GM21447 (cell line): Measurements from ENCODE around the gene SYCN.

Experiments used
- ATAC-seq: cut with Tn5 transposase; IDR thresholded peaks from one replicate; pipeline ENCODE4 v1.9.1; 2021; ENCODE audit not compliant: unreplicated experiment

The SYCN gene

GRCh38 chr19:39194832-39195542 lies 9.1 kb downstream of the SYCN start:
- ATAC-seq: no peak

- ATAC-seq: no peak
Measured at GRCh38 chr19:39193803-39194202, 10.3 kb downstream of the SYCN start.

DNA sequence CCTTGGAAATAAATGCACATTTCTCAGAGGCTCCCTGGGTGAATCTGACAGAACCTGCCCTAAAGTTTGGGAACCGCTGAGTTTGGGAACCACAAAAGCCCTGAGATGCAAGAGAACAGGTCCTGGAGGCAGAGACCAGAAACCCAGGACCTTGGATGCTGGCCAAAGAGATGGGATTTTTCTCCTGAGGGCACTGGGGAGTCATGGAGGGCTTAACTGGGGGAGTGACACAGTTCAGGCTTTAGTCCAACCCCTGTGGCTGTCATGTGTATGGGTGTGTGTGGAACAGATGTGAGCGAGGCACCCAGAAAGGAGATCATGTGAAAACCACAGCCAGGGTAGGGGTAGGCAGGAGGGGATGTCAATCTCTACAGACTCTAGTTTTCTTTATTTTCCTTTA lies 11.2 kb downstream of the SYCN start:
- ATAC-seq: no peak

- no peak for ATAC-seq
Measured at GRCh38 chr19:39190768-39191167, 13.3 kb downstream of the SYCN start.

- ATAC-seq: no peak
Measured at GRCh38 chr19:39188960-39189359, 15.1 kb downstream of the SYCN start.

GRCh38 chr19:39187552-39187943 lies 16.5 kb downstream of the SYCN start:
- no peak for ATAC-seq

- no peak for ATAC-seq
Measured at GRCh38 chr19:39186391-39186790, 17.7 kb downstream of the SYCN start.

- no peak for ATAC-seq
Measured at GRCh38 chr19:39183104-39183503, 21.0 kb downstream of the SYCN start.

DNA sequence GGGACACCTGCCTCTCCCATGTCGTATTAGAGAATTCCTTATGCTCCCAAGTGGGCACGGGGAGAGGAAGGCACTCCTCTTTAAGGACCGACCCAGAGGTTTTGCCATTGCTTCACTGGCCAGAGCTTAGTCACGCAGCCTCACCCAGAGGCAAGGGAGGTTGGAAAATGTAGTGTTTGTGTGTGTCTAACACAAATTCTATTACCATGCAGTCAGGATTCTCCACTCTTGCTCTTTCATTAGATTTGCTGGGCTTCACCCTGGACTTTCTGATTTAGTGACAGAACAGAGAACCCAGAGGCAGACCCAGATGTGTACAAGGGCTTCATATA lies 21.9 kb downstream of the SYCN start:
- no peak for ATAC-seq

DNA sequence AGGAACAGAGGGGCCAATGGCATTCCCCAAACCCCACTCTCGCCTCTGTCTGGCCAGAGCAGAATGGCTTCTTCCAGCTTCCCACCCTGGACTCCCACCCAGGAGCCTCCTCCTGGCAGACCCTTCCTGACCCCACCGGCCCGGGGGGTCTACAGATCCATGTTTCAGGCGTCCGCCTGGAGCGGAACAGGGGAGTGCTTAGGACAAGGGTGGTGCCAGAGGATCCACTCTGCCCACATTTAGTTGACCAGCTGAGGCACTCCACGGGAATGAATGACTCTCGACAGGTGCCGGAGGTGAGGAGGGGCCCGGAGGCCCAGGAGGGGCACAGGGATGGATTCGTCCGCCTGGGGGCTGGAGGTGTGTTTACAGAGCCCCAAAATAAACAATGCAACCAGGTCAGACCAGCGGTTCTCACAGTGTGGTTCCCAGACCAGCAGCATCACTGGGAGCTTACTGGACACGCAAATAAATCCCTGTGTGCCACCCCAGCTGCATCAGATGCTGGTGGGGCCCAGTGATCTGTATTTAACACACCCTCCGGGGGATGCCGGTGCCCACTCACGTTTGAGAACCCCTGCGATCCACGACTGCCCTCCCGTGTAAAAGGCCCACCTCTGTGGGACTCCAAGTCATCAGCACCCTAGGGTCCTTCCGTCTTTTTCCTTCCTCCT lies 22.4 kb downstream of the SYCN start:
- ATAC-seq: no peak

GRCh38 chr19:39180749-39181148 lies 23.3 kb downstream of the SYCN start:
- ATAC-seq: no peak

- ATAC-seq: no peak
Measured at GRCh38 chr19:39179754-39180153, 24.3 kb downstream of the SYCN start.

- ATAC-seq: no peak
Measured at GRCh38 chr19:39178296-39179006, 25.6 kb downstream of the SYCN start.

DNA sequence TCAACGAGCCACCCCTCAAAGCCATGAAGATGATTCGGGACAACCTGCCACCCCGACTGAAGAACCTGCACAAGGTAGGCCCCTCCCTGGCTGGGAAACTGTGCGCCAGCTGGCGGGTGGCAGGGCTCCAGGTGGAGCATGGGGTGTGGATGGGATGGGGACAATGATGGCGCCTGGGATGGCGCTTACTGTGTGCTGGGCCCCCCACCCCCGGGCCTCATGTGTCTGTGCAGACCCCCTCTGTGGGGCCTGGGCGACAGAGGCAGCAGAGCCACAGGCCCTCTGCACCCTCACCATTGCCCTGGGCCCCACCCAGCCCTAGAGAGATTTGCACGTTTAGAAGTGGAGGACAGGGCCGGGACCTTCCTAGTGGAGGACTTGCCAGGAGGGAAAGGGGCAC lies 26.3 kb downstream of the SYCN start:
- ATAC-seq: no peak

- no peak for ATAC-seq
Measured at GRCh38 chr19:39177110-39177699, 26.9 kb downstream of the SYCN start.

- no peak for ATAC-seq
Measured at GRCh38 chr19:39175564-39175963, 28.5 kb downstream of the SYCN start.

GRCh38 chr19:39174558-39175544 lies 29.2 kb downstream of the SYCN start:
- no peak for ATAC-seq

DNA sequence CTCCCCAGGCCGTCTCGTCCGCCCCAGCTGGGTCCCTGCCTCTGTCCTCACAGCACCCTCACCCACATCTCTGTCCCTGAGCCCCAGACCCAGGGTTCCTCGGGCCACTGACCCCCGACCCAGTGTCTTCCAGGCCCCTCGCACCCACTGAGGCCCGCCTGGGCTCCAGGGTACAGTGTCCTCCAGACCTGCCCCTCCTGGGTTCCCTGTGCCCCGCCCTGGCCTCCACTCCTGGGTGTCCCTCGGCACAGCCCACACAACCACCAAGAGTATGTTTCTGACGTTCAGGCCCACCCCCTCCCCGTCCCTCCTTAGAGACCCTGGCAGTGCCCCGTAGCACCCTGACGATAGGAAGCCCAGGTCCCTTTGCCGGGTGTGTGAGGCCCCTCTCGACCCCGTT lies 29.9 kb downstream of the SYCN start:
- no peak for ATAC-seq

DNA sequence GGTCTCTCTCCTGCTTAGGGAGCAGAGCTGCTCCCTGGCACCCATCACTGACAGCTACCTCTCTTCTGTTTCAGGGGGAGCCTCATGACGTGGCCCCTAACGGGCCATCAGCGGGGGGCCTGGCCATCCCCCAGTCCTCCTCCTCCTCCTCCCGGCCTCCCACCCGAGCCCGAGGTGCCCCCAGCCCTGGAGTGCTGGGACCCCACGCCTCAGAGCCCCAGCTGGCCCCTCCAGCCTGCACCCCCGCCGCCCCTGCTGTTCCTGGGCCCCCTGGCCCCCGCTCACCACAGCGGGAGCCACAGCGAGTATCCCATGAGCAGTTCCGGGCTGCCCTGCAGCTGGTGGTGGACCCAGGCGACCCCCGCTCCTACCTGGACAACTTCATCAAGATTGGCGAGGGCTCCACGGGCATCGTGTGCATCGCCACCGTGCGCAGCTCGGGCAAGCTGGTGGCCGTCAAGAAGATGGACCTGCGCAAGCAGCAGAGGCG lies 30.5 kb downstream of the SYCN start:
- ATAC-seq: no peak

DNA sequence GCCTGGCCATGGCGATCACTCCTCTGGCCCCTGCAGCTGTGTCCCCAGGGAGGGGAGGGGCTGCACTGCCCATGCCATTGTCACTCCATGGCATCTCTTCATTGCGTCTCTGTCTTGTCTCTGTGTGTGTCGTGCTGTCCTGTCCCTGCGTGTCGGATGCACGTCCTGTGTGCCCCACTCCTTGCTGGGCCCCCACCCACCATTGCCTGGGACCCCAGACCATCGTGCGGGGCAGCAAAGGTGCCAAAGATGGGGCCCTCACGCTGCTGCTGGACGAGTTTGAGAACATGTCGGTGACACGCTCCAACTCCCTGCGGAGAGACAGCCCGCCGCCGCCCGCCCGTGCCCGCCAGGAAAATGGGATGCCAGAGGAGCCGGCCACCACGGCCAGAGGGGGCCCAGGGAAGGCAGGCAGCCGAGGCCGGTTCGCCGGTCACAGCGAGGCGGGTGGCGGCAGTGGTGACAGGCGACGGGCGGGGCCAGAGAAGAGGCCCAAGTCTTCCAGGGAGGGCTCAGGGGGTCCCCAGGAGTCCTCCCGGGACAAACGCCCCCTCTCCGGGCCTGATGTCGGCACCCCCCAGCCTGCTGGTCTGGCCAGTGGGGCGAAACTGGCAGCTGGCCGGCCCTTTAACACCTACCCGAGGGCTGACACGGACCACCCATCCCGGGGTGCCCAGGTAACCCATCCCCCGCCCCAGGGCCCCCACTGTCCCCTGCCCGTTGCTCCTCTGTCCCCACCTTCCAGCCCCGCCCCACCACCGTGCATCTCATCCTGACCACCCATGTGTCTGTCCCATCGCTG lies 31.2 kb downstream of the SYCN start:
- no peak for ATAC-seq
